ENCODE measurements around the gene FASTKD1.

The FASTKD1 gene

DNA sequence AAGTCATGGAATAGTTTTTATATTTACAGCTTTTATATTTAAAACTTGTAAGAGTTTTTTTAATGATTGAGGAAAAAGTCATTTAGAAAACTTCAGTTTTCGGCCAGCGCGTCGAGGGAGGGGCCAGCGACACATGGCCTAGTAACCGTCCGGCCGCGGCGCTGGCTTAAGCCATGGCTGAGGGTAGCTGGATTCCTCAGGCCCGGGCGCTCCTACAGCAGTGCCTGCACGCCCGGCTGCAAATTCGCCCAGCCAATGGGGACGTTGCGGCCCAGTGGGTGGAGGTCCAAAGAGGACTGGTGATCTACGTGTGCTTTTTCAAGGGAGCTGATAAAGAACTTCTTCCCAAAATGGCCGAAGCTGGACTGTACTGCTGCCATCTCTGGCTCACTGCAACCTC is 69.0 kb downstream of the FASTKD1 start:
- no peak for DNase-seq

- DNase-seq: no peak
These were observed 78.2 kb downstream of the FASTKD1 start for GRCh38 chr2:169495310-169495928.

- DNase-seq: no peak
These were observed 80.3 kb downstream of the FASTKD1 start for GRCh38 chr2:169493360-169493759.

GRCh38 chr2:169491378-169491777 is 82.3 kb downstream of the FASTKD1 start:
- no peak for DNase-seq

DNA sequence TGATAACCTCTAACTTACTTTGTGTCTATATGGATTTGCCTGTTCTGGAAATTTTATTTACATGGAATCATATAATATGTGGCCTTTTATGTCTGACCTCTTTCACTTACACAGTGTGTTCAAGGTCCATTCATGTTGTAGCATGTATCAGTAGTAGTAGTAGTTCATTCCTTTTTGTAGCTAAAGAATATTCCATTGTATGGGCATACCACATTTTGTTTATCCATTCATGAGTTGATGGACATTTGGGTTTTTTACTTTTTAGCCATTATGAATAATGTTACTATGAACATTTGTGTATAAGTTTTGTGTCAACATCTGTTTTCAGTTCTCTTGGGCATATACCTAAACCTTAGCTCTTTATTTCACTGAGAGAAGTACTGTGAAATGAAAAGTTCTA is 82.8 kb downstream of the FASTKD1 start:
- DNase-seq: no peak

DNA sequence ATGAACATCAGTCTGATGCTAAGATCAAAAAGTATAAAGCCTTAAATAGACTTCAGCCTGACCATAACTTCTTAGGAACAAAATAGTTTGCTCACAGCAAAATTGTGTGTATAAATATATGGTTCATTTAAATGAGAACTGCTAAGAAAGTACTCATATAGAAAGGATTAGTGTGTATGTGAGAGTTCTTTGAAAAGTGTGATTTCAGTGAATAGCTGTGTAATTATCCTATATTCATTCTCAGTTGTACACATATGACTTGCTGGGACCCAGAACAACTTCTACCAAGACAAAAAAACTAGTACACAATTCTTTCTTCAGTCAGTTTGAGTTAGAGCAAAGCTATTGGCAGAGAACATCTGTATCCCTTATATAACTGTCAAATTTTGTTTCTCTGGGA is 87.2 kb downstream of the FASTKD1 start:
- no peak for DNase-seq

GRCh38 chr2:169485650-169486138 is 88.0 kb downstream of the FASTKD1 start:
- DNase-seq: no peak

- DNase-seq: no peak
These were observed 93.6 kb downstream of the FASTKD1 start for GRCh38 chr2:169480079-169480465.
